Fibroblast of lung (primary cell): Measurements from ENCODE around the gene TEKT4.
"Not testable (repeated sequence)": the region's sequence is repeated elsewhere in the genome, so short reads cannot be mapped to it uniquely, and the experiment has no call there.

Experiments used
- CTCF ChIP-seq, 2 donors: IDR thresholded peaks in 1 of 2; conservative IDR thresholded peaks in 1 of 2; 1 replicate in 1 of 2; 2 replicates in 1 of 2; pipeline ENCODE4 v1.5.1; 2011 to 2012; ENCODE audit warnings: low read length in 2 of 2, control low read depth in 1 of 2, inconsistent platforms in 1 of 2, low read depth in 1 of 2, mild to moderate bottlenecking in 1 of 2
- EZH2 ChIP-seq: IDR thresholded peaks from 2 replicates; pipeline ENCODE4 v1.5.1; 2012; ENCODE audit warnings: low read length, control low read depth, mild to moderate bottlenecking; ENCODE audit errors: missing control alignments

GRCh38 chr2:94924999-94925398 is 53.8 kb downstream of the TEKT4 start:
- TF ChIP-seq CTCF (conservative IDR thresholded peaks at IDR 0.05 in 1 of 2, IDR thresholded peaks at IDR 0.05 in 1 of 2; ENCODE audit: low read depth in 1 of 2, low read length in 2 of 2); EZH2: not testable (repeated sequence)
